HL-60/S4 treated with retinoic acid at 250 ng/mL for 4 days and 3 days (cell line): ENCODE results near the gene KIF14.
"Not testable (repeated sequence)": the region's sequence is repeated elsewhere in the genome, so short reads cannot be mapped to it uniquely, and the experiment has no call there.

Experiments
- in situ Hi-C: fragments of 300-500 bp; cut with MboI; formaldehyde crosslinking; loops from 2 replicates; pipeline ENCODE4 v1.7.0; 2022; ENCODE audit warnings: low sequenced_read_pairs

The KIF14 gene

GRCh38 chr1:200634261-200635122 is 13.9 kb upstream of the KIF14 start:
- in situ Hi-C loops, result loop anchor here (25.0 kb wide), 1 partner anchor 153 kb away; no protein-coding TSS in a partner anchor

DNA sequence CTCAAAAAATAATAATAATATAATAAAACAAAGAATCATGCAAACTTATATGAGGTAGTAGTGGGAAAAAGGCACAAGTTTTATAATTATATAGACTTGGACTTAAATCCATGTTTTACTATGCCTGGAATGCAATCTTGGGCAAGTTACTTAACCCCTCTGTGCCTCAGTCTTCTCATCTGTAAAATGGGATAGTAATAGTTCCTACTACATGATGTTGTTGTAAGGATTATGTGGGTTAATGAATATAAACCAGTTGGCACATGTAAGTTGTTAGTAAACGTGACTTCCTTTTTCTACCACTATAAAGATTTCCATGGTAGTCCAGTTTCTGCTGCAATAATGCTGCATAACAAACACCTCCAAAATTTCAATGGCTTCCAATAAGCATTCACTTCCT is 10.8 kb upstream of the KIF14 start:
- in situ Hi-C loops, result loop anchor here (25.0 kb wide), 1 partner anchor 156 kb away; no protein-coding TSS in a partner anchor

GRCh38 chr1:200630515-200630899 is 10.0 kb upstream of the KIF14 start:
- in situ Hi-C loops, result loop anchor here (25.0 kb wide), 1 partner anchor 157 kb away; no protein-coding TSS in a partner anchor

DNA sequence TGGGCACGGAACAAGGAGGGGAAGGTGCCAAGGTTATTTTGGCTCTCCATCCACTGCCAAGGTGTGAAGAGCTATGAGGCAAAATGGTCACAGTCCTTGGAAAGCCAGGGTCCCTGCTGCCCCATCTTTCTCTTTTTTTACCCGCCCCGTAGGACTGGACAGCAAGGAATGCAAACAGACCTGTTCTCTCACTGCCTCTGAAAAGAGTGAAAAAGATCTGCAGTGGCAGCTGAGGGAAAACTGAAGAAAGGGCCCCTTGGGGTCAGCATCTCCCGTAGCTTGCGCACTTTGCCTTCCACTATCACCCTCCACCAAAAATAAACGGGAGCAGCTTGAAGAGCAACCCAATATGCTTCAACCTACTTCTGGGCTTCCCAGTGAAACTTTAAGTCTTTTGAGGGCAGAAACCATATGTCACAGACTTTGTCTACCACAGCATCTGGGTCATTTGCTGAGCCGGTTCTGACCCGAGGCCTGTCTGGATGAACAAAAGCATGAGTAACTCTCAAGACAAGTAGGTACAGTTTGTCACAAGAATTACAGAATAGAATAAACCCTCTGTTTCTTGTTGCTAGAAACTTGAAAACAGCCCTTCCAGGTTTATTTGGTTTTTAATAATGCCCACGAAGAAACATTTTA is 9.4 kb upstream of the KIF14 start:
- in situ Hi-C loops, result loop anchor here (25.0 kb wide), 1 partner anchor 157 kb away; no protein-coding TSS in a partner anchor

GRCh38 chr1:200628223-200628881 is 7.8 kb upstream of the KIF14 start:
- in situ Hi-C loops, result loop anchor here (25.0 kb wide), 1 partner anchor 159 kb away; no protein-coding TSS in a partner anchor

GRCh38 chr1:200627575-200628222 is 7.1 kb upstream of the KIF14 start:
- in situ Hi-C loops, result loop anchor here (25.0 kb wide), 1 partner anchor 160 kb away; no protein-coding TSS in a partner anchor

DNA sequence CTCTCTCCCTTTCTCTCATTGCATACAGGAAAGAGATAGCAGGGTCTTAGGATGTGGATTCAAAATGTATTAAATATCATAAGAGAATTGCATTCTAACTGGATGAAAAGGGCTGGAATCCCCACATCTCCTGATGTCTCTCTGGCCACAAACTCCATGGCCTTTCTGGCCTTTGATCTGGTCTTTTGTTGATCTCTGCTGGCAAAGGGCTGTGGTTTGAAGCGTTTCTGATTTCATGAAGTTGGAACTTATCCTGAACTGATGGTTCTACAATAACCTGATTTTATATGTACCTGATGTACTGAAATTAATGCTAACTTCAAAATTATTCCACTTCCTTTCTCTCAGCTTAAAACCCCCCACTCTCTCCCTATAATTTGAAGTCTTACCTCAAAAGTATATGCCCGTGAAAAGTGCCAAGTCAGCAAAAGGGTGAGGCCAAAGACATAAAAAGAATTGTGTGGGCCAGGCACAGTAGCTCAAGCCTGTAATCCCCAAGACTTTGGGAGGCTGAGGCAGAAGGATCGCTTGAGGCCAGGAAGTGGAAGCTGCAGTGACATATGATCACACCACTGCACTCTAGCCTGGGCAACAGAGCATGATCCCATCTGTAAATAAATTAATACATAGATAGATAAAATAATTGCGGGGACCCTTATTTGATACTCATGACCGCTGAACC is 6.4 kb upstream of the KIF14 start:
- in situ Hi-C loops, result loop anchor here (25.0 kb wide), 1 partner anchor 160 kb away; no protein-coding TSS in a partner anchor

DNA sequence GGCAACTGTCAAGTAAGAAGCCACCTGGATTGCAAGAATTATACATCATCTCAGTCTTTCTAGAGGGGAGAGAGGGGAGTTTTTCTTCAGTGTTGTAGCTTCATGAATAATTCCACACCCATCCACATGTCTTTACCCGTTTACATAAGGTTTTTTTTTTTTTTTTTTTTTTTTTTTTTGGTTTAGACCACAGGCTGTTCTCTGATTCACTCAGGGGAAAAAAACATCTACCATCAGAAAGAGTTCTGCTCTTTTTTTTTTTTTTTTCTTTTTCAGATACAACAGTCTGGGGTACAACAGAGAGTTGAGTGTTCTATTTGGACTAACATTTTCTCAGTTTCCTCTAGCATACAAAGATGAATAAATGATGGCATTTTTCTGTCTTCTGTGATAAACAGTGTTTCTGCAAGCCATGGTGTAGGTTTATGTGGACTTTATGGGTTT is 4.9 kb upstream of the KIF14 start:
- in situ Hi-C loops, result loop anchor here (25.0 kb wide), 1 partner anchor 162 kb away; no protein-coding TSS in a partner anchor

- in situ Hi-C loops, result loop anchor here (25.0 kb wide), 1 partner anchor 162 kb away; no protein-coding TSS in a partner anchor
Measured at GRCh38 chr1:200624679-200625335, 4.3 kb upstream of the KIF14 start.

GRCh38 chr1:200619894-200620272 is 668 bp downstream of the KIF14 start:
- in situ Hi-C loops, result loop anchor here (10.0 kb wide), 1 partner anchor 345 kb away; no protein-coding TSS in a partner anchor

DNA sequence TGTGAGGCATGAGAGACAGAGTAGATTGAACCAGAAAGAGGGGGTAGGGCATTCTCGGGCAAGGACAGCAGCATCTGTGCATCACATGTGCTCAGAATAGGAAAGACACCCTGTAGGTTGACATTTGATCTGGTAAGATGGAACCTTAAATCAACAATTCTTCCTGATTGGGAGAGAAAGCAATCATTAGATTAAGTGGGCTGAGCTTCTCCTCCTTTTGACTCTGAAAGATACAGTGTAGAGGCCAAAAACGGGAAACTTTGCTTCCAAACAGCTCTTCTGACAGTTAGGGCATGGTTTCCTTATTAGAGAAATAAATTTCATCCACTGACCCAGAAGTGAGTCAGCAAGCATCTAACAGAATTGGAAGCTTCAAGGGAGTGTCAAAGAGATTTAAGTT is 9.7 kb downstream of the KIF14 start:
- in situ Hi-C loops, result loop anchor here (10.0 kb wide), 1 partner anchor 354 kb away; no protein-coding TSS in a partner anchor

GRCh38 chr1:200602632-200603031 is 17.9 kb downstream of the KIF14 start:
- in situ Hi-C loops, result no loop called here

DNA sequence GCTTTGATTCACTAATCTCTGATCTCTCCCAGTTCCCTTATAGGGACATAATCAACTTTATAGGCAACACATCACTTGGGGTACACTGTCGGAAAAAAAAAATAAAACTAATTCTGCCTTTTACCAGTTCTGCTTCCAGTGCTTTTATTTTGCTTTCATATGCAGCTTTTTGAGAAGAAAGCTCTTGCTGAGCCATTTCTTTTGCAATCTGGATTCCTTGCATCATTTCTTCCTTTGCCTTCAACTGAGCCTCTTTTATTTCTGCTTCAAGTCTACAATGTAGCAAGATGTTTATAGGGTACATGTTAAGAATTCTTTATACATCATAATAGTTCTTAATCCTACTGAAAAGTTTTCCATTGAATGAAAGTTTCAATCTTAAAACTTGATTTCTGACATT is 30.6 kb downstream of the KIF14 start:
- in situ Hi-C loops, result no loop called here

- in situ Hi-C loops, result no loop called here
Measured at GRCh38 chr1:200588698-200589097, 31.9 kb downstream of the KIF14 start.

- in situ Hi-C loops, result no loop called here
Measured at GRCh38 chr1:200564319-200564718, 56.2 kb downstream of the KIF14 start.

DNA sequence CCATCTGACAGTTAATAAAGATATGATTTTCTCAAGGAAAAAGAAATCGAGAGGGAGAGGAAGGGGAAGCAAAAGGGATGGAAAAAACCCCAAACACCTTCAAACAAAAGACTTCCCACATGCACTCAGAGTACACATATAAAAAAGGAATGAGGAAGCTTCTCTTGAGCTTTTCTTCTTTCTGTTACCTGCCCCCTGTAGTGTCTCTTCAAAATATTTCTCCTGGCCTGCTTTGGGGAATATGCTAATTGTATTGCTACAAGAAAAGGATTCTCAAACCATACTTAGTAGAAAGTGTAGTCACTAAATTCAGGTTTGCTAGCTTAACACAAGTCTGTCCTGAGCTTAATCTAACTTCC is 58.7 kb downstream of the KIF14 start:
- in situ Hi-C loops, result no loop called here

- in situ Hi-C loops, result no loop called here
Measured at GRCh38 chr1:200558866-200559459, 61.6 kb downstream of the KIF14 start.

DNA sequence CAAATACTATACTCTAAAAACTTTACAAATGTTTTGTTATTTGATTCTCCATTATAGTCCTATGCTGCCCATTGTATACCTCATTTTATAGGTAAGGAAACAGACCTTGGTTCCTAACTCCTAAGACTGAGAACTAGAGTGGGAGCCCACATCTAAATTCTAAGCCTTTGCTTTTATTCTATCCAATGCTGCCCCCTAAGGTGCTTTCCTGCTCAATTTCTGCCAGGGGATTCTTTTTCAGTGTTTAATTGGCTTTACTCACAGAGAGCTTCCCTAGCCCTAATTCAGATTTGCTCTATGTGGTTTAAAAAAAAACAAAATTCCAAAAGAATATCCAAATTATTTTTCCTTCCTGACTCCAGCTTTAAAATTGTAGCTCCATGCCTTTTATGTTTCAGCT is 64.5 kb downstream of the KIF14 start:
- in situ Hi-C loops, result no loop called here

DNA sequence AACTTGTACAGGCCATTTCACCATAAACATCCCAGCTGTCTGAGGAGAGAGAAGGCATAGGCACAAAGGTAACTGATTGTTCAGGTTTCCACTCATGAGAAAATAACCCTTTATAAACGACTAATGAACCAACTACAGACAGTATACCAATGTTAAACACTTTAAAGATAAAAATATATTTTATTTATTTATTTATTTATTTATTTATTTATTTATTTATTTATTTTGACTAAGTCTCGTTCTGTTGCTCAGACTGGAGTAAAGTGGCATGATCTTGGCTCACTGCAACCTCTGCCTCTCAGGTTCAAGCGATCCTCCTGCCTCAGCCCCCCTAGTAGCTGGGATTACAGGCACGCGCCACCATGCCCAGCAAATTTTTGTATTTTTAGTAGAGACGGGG is 67.8 kb downstream of the KIF14 start:
- in situ Hi-C loops, result not testable (repeated sequence)
